Liver (tissue), 9 donors: ENCODE results near the gene ACVR1C. TPM values are rescaled to one million over a fixed set of nuclear protein-coding genes. Genes with fewer than 3 reads are reported as not detected.

ENCODE experiments used
- DNase-seq: peaks from one replicate; pipeline ENCODE4 v3.0.0-alpha.2; 2017; ENCODE audit warnings: low spot score
- H3K27ac ChIP-seq, 2 donors: one replicate each; pipeline ENCODE4 v1.7.0; 2013; ENCODE audit warnings: inconsistent platforms in 2 of 2, low read length in 2 of 2, control low read depth in 1 of 2, low read depth in 1 of 2, mild to moderate bottlenecking in 1 of 2
- H3K27me3 ChIP-seq, 4 donors: one replicate each; pipeline versions ENCODE4 v1.6.1 to v1.7.0; 2013; ENCODE audit warnings: low read length in 3 of 4, inconsistent platforms in 1 of 4, mild to moderate bottlenecking in 1 of 4, moderate library complexity in 1 of 4; ENCODE audit not compliant: control insufficient read depth in 4 of 4, insufficient read depth in 4 of 4
- H3K36me3 ChIP-seq, 4 donors: one replicate each; pipeline versions ENCODE4 v1.6.1 to v1.7.0; 2013; ENCODE audit warnings: low read length in 3 of 4, mild to moderate bottlenecking in 3 of 4, low read depth in 1 of 4, moderate library complexity in 1 of 4; ENCODE audit not compliant: control insufficient read depth in 4 of 4, insufficient read depth in 3 of 4
- H3K4me1 ChIP-seq, 4 donors: one replicate each; pipeline versions ENCODE4 v1.6.1 to v1.7.0; 2013; ENCODE audit warnings: low read length in 3 of 4, mild to moderate bottlenecking in 3 of 4, moderate library complexity in 1 of 4; ENCODE audit not compliant: control insufficient read depth in 4 of 4, insufficient read depth in 4 of 4
- H3K4me3 ChIP-seq, 3 donors: one replicate each; pipeline versions ENCODE4 v1.6.1 to v1.7.0; 2013; ENCODE audit warnings: low read length in 3 of 3, control low read depth in 1 of 3, low read depth in 1 of 3, mild to moderate bottlenecking in 1 of 3
- H3K9ac ChIP-seq, 2 donors: one replicate each; pipeline ENCODE4 v1.7.0; 2013; ENCODE audit warnings: low read length in 2 of 2, mild to moderate bottlenecking in 2 of 2, moderate library complexity in 2 of 2, control low read depth in 1 of 2, low read depth in 1 of 2
- H3K9me3 ChIP-seq, 4 donors: one replicate each; pipeline versions ENCODE4 v1.6.1 to v1.7.0; 2013; ENCODE audit warnings: low read length in 3 of 4; ENCODE audit not compliant: control insufficient read depth in 4 of 4
- ATF3 ChIP-seq: IDR thresholded peaks from 2 replicates; pipeline ENCODE4 v1.6.1; 2016; ENCODE audit warnings: antibody characterized with exemption
- CTCF ChIP-seq: fragments of 150-350 bp; IDR thresholded peaks from 2 replicates; pipeline ENCODE4 v1.5.1; 2017; ENCODE audit warnings: improper control_type of control experiment, low read depth, low read length; ENCODE audit not compliant: missing input control
- EGR1 ChIP-seq, 2 donors: IDR thresholded peaks; 2 replicates each; pipeline ENCODE4 v1.6.1; 2016 to 2018; ENCODE audit warnings: antibody characterized with exemption in 2 of 2, low read depth in 2 of 2
- FOXA1 ChIP-seq: IDR thresholded peaks from 2 replicates; pipeline ENCODE4 v1.6.1; 2016; ENCODE audit warnings: antibody characterized with exemption
- FOXA2 ChIP-seq: IDR thresholded peaks from 2 replicates; pipeline ENCODE4 v1.6.1; 2016; ENCODE audit warnings: antibody characterized with exemption
- GABPA ChIP-seq, 2 donors: IDR thresholded peaks in 1 of 2; conservative IDR thresholded peaks in 1 of 2; 2 replicates each; pipeline ENCODE4 v1.6.1; 2016; ENCODE audit warnings: antibody characterized with exemption in 2 of 2, mild to moderate bottlenecking in 1 of 2, moderate library complexity in 1 of 2
- HNF4A ChIP-seq, 2 donors: conservative IDR thresholded peaks; 2 replicates each; pipeline ENCODE4 v1.6.1; 2016; ENCODE audit warnings: antibody characterized with exemption in 2 of 2, mild to moderate bottlenecking in 2 of 2
- HNF4G ChIP-seq: IDR thresholded peaks from 2 replicates; pipeline ENCODE4 v1.6.1; 2016; ENCODE audit warnings: antibody characterized with exemption
- JUND ChIP-seq, 2 donors: IDR thresholded peaks; 2 replicates each; pipeline ENCODE4 v1.6.1; 2016; ENCODE audit warnings: antibody characterized with exemption in 2 of 2
- MAX ChIP-seq: IDR thresholded peaks from 2 replicates; pipeline ENCODE4 v1.6.1; 2016; ENCODE audit warnings: antibody characterized with exemption
- NR2F2 ChIP-seq: IDR thresholded peaks from 2 replicates; pipeline ENCODE4 v1.6.1; 2016; ENCODE audit warnings: antibody characterized with exemption
- RAD21 ChIP-seq, 2 donors: IDR thresholded peaks; 2 replicates each; pipeline ENCODE4 v1.6.1; 2016; ENCODE audit warnings: antibody characterized with exemption in 2 of 2, mild to moderate bottlenecking in 2 of 2
- REST ChIP-seq: IDR thresholded peaks from 2 replicates; pipeline ENCODE4 v1.6.1; 2016; ENCODE audit warnings: antibody characterized with exemption, mild to moderate bottlenecking
- RXRA ChIP-seq, 2 donors: IDR thresholded peaks; 2 replicates each; pipeline ENCODE4 v1.6.1; 2017 to 2018; ENCODE audit warnings: antibody characterized with exemption in 2 of 2, mild to moderate bottlenecking in 1 of 2
- SP1 ChIP-seq: IDR thresholded peaks from 2 replicates; pipeline ENCODE4 v1.6.1; 2018; ENCODE audit warnings: antibody characterized with exemption, mild to moderate bottlenecking
- TAF1 ChIP-seq: conservative IDR thresholded peaks from 2 replicates; pipeline ENCODE4 v1.6.1; 2016; ENCODE audit warnings: antibody characterized with exemption, mild to moderate bottlenecking
- YY1 ChIP-seq: IDR thresholded peaks from 2 replicates; pipeline ENCODE4 v1.6.1; 2016; ENCODE audit warnings: antibody characterized with exemption, mild to moderate bottlenecking
- WGBS: extraction: QIAGEN DNeasy Blood & Tissue Kit; methylation state at CpG from one replicate; pipeline ENCODE4 v1.1.7; 2013; 5-methylcytosine and 5-hydroxymethylcytosine counted together
- polyA plus RNA-seq, 2 donors: library from polyadenylated mRNA; stranded (reverse) in 1 of 2; unstranded in 1 of 2; fragments of 200-250 nt in 1 of 2; fragments of >200 nt in 1 of 2; fragmentation: Nextera tagmentation in 1 of 2; extraction: Ambion mirVana in 1 of 2; gene quantifications; one replicate each; pipeline versions ENCODE4 v1.2.1 to v1.2.3, GENCODE V29; 2013 to 2015
- total RNA-seq, 2 donors: library from RNA; depleted of rRNA; stranded (reverse); fragments of >200 nt; gene quantifications; one replicate each; pipeline ENCODE4 v1.2.3, GENCODE V29; 2014
- TF ChIP-seq, protein P1 (sequence below): IDR thresholded peaks from 2 replicates; pipeline ENCODE4 v1.6.1; 2016; ENCODE audit warnings: antibody characterized with exemption
- donor health status: healthy.
- donor health status: healthy.
- donor health status: healthy.
- donor health status: healthy.
- donor health status: healthy.

The ACVR1C gene
- total and polyA plus RNA-seq, 4 donors: 0.19 to 2.5 (median 0.73) TPM

DNA sequence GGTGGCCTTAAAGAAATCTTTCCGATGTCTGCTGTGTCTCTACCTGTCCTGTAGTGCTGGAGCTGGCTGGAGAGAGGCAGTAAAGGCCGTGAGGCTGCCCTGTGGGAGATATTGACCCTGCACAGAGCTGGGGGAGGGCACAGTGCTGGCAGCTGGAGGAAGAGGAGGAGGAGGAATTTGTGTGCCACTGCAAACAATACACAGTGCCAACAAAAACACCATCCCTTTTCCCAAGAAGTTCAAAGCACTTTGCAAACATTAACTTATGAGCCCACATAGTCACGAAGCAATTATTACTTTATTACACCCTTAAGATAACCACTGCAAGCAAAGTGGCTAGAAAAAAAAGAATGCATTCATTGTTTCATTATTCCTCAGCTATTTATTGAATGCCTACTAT is 139.8 kb downstream of the ACVR1C start:
- 21% methylated on average over 3 of the region's 3 CpGs for WGBS
- TF ChIP-seq ATF3: no peak
- peak; percentile 77 for TF ChIP-seq FOXA2
- peak; percentile 62 for TF ChIP-seq SP1
- peak; percentile 40 for TF ChIP-seq YY1
- TF ChIP-seq JUND (IDR thresholded peaks at IDR 0.05): peak; percentile 40 to 57
- TF ChIP-seq FOXA1: peak; percentile 75
- peak; percentile 79 to 87 for TF ChIP-seq RXRA (IDR thresholded peaks at IDR 0.05)
- peak; percentile 72 to 77 for TF ChIP-seq HNF4A (conservative IDR thresholded peaks at IDR 0.05)
- peak in 1 of 2 donors; percentile 15 for TF ChIP-seq GABPA (IDR thresholded peaks at IDR 0.05 in 1 of 2, conservative IDR thresholded peaks at IDR 0.05 in 1 of 2)
- peak; percentile 49 for TF ChIP-seq MAX
- TF ChIP-seq RAD21 (IDR thresholded peaks at IDR 0.05): peak; percentile 52 to 67
- TF ChIP-seq HNF4G: no peak
- TF ChIP-seq REST: no peak
- Histone ChIP-seq H3K9me3 (no peaks in the 10 kb centered on the region), H3K4me1 (peaks cover 0 to 14% (median 13%) of the 10 kb centered on the region in 4 donors), H3K36me3 (no peaks in the 10 kb centered on the region), H3K9ac (no peak overlapping the region), H3K27me3 (no peaks in the 10 kb centered on the region), H3K27ac (no peak overlapping the region), H3K4me3 (no peak overlapping the region)
- no peak for DNase-seq

DNA sequence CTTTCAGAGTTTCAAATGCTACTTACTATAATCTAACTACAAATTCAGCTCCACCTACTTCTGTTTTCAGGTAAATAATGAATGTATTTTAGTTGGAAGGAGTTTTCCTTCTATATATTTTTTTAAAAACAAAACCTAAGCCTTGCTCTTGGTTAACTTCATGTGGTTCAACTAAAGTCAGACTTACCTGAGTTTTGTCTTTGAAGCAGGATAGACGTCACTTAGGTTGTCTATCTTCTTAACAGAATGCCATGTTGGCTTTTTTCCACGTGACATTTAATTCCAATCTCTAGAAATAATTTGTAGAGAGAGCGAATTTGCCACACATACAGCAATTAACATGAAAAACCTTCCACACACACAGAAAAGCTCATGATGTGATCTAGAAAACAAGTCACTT is 140.9 kb downstream of the ACVR1C start:
- Histone ChIP-seq H3K9me3 (no peaks in the 10 kb centered on the region), H3K4me1 (peaks cover 0 to 14% (median 13%) of the 10 kb centered on the region in 4 donors), H3K9ac (no peak overlapping the region), H3K27ac (no peak overlapping the region), H3K36me3 (no peaks in the 10 kb centered on the region), H3K4me3 (no peak overlapping the region), H3K27me3 (no peaks in the 10 kb centered on the region)
- WGBS: 89% methylated on average over 3 of the region's 3 CpGs
- no peak for DNase-seq
- TF ChIP-seq RXRA (IDR thresholded peaks at IDR 0.05) (no peak), JUND (IDR thresholded peaks at IDR 0.05) (no peak), FOXA1 (no peak), NR2F2 (no peak), CTCF (no peak), TAF1 (no peak), HNF4G (no peak), EGR1 (IDR thresholded peaks at IDR 0.05; ENCODE audit: low read depth in 2 of 2) (no peak), YY1 (no peak), REST (no peak), HNF4A (conservative IDR thresholded peaks at IDR 0.05) (no peak), GABPA (IDR thresholded peaks at IDR 0.05 in 1 of 2, conservative IDR thresholded peaks at IDR 0.05 in 1 of 2) (no peak), MAX (no peak), RAD21 (IDR thresholded peaks at IDR 0.05) (no peak), FOXA2 (no peak), ATF3 (no peak), SP1 (no peak)
- TF ChIP-seq, protein P1, sequence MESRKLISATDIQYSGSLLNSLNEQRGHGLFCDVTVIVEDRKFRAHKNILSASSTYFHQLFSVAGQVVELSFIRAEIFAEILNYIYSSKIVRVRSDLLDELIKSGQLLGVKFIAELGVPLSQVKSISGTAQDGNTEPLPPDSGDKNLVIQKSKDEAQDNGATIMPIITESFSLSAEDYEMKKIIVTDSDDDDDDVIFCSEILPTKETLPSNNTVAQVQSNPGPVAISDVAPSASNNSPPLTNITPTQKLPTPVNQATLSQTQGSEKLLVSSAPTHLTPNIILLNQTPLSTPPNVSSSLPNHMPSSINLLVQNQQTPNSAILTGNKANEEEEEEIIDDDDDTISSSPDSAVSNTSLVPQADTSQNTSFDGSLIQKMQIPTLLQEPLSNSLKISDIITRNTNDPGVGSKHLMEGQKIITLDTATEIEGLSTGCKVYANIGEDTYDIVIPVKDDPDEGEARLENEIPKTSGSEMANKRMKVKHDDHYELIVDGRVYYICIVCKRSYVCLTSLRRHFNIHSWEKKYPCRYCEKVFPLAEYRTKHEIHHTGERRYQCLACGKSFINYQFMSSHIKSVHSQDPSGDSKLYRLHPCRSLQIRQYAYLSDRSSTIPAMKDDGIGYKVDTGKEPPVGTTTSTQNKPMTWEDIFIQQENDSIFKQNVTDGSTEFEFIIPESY: no peak
